Activated naive CD4-positive, alpha-beta T cell treated with anti-CD3 and anti-CD28 coated beads, Interleukin-2, amount 10 ng/mL, durations not matched to agents 5 hours and 36 hours (primary cell): ENCODE data around the gene EHD4. TPM values are rescaled to one million over a fixed set of nuclear protein-coding genes. Genes with fewer than 3 reads are reported as not detected.

Experiments
- microRNA-seq: library from miRNA; unstranded; fragments of <30 nt; microRNA quantifications from one replicate; pipeline ENCODE4 v1.2.0, GENCODE V29; 2022; ENCODE audit warnings: borderline microRNAs expressed, borderline replicate concordance
- total RNA-seq, 2 experiments: library from RNA; stranded (reverse); gene quantifications; one replicate each; pipeline ENCODE4 v1.2.3, GENCODE V29; 2021

EHD4 gene
- total RNA-seq = 10 to 100 TPM; 17.1 TPM

DNA sequence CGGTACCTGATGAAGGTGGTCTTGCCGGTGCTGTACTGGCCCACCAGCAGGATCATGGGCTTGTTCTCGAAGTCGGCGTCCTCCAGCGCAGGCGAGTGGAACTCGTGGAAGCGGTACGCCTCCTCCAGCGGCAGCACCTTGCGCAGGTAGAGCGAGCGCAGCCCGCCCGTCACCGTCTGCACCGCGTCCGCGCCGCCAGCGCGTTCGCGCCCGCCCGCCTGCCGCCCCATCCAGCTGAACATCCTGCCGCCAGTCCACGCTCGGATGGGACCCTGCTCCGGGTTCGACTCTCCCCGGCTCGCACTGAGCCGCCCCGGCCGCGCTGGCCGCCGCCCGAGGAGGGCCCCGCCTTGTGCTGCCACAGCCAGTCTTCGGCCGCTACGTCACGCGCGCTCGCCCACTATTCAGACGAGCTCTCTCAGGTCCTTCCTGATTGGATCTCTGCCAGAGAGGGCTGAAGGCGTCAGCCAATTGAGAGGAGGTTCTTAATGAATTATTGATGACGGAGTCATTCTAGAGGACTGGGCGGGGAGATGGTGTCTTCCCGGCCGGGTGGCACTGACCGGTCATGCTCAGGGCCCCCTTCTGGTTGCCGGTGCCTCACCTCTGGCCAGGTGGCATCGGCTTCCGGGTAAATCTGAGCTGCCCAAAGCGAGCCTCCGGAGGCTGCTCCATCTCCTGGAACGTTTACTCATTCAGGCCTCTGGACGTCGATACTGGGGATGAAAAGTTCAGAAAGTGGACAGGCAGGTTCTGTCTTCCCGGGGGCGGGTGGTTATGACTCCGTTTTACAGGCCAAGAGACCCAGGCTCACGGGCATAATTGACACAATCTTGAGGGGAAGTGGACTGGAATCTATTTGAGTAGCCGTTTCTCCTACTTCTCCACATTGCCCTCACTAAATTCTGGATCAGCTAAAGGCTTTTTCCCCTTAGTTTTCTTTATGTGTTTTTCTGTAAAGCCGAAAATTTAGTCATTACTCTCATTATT lies at the start of gene EHD4:
TSS of gene EHD4 (minus strand) at position 305 of the 990 bp plus-strand sequence. CDS start at position 242, 63 bp downstream.

DNA sequence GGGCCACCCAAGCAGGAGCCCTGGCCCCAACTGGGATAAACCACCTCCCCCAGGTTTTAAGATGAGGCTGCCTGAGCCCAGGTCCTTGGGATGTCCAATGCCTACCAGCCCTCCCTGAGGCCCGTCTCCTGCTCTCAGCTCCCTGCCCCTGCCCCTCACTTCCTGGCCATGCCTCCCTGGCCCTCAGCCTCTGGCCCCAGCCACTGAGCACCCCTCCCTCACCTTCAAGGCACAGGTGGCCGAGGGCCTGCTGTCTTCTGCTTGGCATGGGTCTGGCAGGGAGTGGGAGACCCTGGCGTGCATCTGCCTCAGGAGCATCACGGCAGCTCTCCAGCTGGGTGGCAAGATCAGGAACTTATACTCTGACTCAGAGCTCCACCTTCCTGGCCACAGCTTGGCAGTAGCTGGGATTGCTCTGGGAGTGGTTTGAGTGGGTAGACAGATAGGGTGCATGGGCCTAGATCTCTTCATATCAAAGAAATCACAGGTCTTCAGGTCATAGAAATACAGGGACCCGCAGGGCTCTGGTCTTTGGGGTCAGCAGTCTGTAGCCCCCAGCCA lies 48.4 kb upstream of the EHD4 start, which contains the start of gene PLA2G4E:
TSS of gene PLA2G4E (minus strand) at position 330 of the 561 bp plus-strand sequence. CDS start at position 318, 12 bp downstream.

GRCh38 chr15:41893422-41894250 lies 78.7 kb downstream of the EHD4 start, which contains the start of gene SPTBN5:
TSS of gene SPTBN5 (minus strand) at chr15:41894053. CDS start at chr15:41893497, 556 bp downstream.

Small RNAs within 50 kb of the gene (microRNA-seq; reads per million reads assigned to microRNA genes)
- gene MIR4310 = not detected

Other genes with a start within 250 kb of the EHD4 start
- 10 to 100 TPM; 26.0 to 26.6 TPM for gene MAPKBP1, start 198.1 kb downstream of the EHD4 start, total RNA-seq
- gene JMJD7, start 144.5 kb downstream of the EHD4 start, total RNA-seq = 10 to 100 TPM; 27.3 to 29.9 TPM
- 10 to 100 TPM; 14.4 to 15.9 TPM for gene PLA2G4B, start 133.7 kb downstream of the EHD4 start, total RNA-seq
- 1 to 10 TPM; 1.9 to 2.3 TPM for gene SPTBN5, start 78.5 kb downstream of the EHD4 start, total RNA-seq
- not detected for gene PLA2G4E, start 48.5 kb upstream of the EHD4 start, total RNA-seq
- not detected for gene PLA2G4D, start 122.0 kb upstream of the EHD4 start, total RNA-seq
- gene PLA2G4F, start 184.1 kb upstream of the EHD4 start, total RNA-seq = not detected
- 10 to 100 TPM; 76.9 to 81.4 TPM for gene VPS39, start 235.7 kb upstream of the EHD4 start, total RNA-seq